ENCODE measurements around the gene PRR14L. TPM values are rescaled to one million over a fixed set of nuclear protein-coding genes. Genes with fewer than 3 reads are reported as not detected.
A peak's percentile ranks its signal among the peaks of the same experiment; 100 is the strongest.

Gene PRR14L
- total and polyA plus RNA-seq, 2 of the 13 experiments (the other 11 are each of a cell fraction or from before 2014, with no cell fraction given), result 6.6 to 16.5 TPM

GRCh38 chr22:31753634-31754501 is 3.9 kb upstream of the PRR14L start, which contains the start of gene DEPDC5 (continued):
- TF ChIP-seq ZNF713 (CRISPR knock-in tag; IDR thresholded peaks at IDR 0.05) (peak; percentile 16; the same call in 1 of the 2 replicates), ZNF747 (CRISPR knock-in tag; IDR thresholded peaks at IDR 0.05; ENCODE audit: borderline replicate concordance) (no peak), ZZZ3 (CRISPR knock-in tag; IDR thresholded peaks at IDR 0.05; ENCODE audit: borderline replicate concordance) (peak; percentile 43; the same call in 1 of the 2 replicates), ZNF646 (CRISPR knock-in tag; IDR thresholded peaks at IDR 0.05) (no peak), MYC (CRISPR knock-in tag; IDR thresholded peaks at IDR 0.05; ENCODE audit: borderline replicate concordance) (peak; percentile 82), ZSCAN21 (CRISPR knock-in tag; IDR thresholded peaks at IDR 0.05; ENCODE audit: borderline replicate concordance) (peak; percentile 36; the same call in 1 of the 2 replicates), ZNF30 (CRISPR knock-in tag; IDR thresholded peaks at IDR 0.05) (no peak), SIX4 (CRISPR knock-in tag; IDR thresholded peaks at IDR 0.05) (no peak; the same call in 1 of the 2 replicates), FOXA1 (IDR thresholded peaks at IDR 0.05) (no peak), FOXA1 (CRISPR knock-in tag; IDR thresholded peaks at IDR 0.05) (0 out of 2 replicates have a peak, but pooled peaks have one; percentile 2), THYN1 (CRISPR knock-in tag; IDR thresholded peaks at IDR 0.05; ENCODE audit: borderline replicate concordance, low read depth) (no peak), FOXM1 (CRISPR knock-in tag; IDR thresholded peaks at IDR 0.05) (no peak), PAXIP1 (CRISPR knock-in tag; conservative IDR thresholded peaks at IDR 0.05) (peak; percentile 40), ZBTB14 (CRISPR knock-in tag; IDR thresholded peaks at IDR 0.05) (no peak), FOXO4 (CRISPR knock-in tag; conservative IDR thresholded peaks at IDR 0.05) (no peak)

Data from HepG2 (cell line).